Stimulated activated CD4-positive, alpha-beta T cell treated with anti-CD3 and anti-CD28 coated beads, TNF-alpha, amount 100 ng/mL, for 24 hours (primary cell): Measurements from ENCODE around the gene GLB1L3.
"Not testable (repeated sequence)": the region's sequence is repeated elsewhere in the genome, so short reads cannot be mapped to it uniquely, and the experiment has no call there.

ENCODE experiments used
- DNase-seq, 3 experiments: peaks; one replicate each; pipeline ENCODE4 v3.0.0-alpha.2; 2020; ENCODE audit warnings: low read depth in 3 of 3

The GLB1L3 gene

DNA sequence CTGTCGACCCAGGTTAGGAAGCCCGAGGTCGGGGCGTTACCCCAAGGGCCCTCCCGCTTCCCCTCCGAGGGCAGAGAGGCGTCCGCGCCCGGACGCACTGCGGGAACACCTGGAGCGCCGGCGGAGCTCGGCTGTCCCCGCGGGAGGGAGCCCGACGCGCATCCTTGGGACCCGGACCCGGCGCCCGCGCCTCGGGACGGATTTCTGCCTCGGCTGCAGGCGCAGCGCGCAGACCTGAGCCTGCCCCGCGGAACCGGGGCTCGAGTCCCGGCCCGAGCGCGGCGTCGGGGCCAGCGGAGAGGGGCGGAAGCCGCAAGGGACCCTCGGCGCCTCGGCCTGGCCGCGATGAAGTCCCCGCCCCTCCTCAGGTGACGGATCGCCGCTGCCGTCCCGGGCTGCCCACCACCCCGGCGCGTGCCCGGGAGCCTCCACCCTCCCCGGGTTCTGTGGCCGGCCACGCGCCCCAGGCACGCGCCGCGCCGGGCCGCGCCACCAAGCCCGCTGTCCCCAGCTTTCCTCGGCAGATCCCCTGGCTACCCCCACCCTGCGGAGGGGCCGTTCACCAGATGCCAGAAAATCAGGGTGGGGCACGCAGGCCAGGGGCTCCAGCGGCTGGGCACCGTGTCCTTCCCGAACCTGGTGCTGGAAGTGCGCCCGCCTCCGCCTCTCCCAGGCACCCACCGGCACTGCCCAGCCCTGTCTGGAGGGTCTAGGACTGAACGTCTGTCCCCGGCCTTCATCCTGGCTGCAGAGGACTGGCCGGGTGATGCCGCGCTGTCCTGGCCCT lies 410 bp downstream of the GLB1L3 start:
- DNase-seq = no peak

DNA sequence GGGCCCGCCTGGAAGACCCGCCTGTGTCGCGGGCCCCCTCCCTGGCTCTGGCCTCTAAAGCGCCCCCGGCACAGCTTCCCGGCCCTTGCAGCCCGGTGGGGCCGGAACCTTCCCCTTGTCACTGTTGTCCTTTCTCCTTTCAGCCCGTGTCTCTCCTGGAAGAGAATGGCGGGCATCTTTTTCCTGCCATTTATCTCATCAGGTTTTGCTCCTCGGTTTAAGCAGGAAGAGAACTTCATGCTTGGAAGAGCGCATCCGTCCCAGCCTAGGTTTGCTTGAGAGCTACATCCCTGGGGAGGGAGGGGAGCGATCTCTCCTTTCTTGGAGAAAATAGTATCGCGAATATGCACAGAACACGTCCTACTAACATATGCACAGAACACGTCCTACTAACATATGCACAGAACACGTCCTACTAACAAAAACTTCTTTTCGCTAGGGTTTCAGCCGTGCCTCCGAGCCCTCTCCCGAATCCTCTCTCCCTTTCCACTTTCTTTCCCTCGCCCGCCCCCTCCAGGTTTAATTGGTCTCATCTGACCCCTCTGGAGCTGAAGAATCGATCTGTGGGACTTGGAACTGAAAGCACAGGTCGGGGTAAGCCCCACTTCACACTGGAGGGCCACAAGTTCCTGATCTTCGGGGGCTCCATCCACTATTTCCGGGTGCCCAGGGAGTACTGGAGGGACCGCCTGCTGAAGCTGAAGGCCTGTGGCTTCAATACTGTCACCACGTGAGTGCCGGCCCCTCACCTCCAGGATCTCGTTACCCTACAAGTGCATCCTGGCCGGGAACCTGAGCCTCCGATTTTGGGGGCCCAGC lies 1.2 kb downstream of the GLB1L3 start:
- DNase-seq = no peak

DNA sequence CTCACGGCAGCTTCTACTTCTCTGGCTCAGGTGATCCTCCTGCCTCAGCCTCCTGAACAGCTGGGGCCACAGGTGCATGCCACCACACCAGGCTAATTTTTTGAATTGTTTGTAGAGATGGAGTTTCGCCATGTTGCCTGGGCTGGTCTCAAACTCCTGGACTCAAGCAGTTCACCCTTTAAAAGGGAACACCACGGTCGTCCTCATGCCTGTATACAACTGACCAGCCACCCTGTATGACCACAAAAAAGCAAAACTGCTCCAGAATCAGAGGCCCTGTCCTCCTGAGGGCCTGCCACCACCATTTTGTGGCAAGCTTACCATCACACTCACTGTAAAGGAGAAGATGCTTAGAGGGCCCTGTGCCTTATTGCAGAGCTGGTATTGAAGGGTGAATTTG lies 2.2 kb downstream of the GLB1L3 start:
- no peak for DNase-seq

DNA sequence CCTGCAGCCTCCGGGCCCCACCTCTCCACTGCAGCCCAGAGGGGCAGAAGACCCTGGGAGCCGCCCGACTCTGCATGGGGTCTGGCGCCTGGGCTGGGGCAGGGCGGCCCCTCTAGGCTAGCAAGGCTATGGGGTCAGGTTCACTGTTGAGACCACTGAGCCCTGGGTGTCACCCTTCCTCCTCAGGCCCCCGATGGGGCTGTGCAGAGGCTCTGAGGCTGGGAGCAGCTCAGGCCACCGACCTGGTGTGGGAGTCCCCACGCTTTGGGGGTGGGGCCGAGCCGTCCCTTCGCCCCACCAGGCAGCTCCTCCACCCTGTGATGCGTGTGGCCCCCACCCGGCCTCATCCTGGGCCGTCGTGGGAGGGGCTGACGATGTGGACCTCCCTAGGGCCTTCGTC lies 5.5 kb downstream of the GLB1L3 start:
- DNase-seq = not testable (repeated sequence)

DNA sequence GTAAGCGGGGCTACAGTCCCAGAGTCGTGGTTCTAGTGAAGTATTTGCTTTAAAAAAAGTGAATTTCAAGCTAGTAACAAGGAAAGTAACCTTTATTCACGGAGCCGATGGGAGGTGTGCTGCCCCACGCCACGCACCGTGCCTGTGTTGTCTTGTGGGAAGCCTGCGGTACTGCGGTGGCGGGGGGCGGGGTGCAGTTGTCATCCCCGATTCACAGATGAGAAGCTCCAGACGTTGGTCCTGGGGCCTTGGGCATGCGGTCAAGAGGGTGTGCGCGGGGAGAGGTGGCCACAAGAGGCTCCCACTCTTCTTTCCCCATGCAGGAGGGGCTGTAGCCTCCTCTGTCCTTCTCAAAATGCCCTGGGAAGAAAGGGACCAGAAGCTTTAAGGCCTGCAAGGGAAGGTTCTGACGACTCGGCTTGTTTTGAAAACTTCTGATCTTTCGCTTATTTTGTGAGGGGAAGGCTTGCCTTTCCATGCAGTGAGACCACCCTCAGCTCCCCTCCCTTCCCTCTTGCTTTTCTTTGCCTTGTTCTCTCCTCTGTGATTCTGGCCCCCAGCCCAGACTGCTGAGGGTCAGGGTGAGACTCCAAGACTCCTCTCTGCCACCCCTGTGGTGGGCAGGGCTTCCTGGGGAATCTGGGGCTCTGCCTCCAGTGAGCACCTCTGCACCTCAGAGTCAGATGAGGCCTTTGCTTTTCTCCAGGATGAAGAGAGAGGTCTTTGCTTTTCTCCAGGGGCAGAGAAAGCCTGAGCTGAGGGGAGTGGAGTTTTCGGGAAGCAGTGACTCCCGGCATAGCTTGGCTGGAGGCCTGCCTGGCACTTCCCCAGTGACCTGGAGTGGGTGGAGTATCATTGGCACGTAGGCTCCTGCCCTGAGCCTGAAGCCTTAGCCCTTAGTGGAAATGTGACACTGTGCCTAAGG lies 6.2 kb downstream of the GLB1L3 start:
- DNase-seq = no peak

DNA sequence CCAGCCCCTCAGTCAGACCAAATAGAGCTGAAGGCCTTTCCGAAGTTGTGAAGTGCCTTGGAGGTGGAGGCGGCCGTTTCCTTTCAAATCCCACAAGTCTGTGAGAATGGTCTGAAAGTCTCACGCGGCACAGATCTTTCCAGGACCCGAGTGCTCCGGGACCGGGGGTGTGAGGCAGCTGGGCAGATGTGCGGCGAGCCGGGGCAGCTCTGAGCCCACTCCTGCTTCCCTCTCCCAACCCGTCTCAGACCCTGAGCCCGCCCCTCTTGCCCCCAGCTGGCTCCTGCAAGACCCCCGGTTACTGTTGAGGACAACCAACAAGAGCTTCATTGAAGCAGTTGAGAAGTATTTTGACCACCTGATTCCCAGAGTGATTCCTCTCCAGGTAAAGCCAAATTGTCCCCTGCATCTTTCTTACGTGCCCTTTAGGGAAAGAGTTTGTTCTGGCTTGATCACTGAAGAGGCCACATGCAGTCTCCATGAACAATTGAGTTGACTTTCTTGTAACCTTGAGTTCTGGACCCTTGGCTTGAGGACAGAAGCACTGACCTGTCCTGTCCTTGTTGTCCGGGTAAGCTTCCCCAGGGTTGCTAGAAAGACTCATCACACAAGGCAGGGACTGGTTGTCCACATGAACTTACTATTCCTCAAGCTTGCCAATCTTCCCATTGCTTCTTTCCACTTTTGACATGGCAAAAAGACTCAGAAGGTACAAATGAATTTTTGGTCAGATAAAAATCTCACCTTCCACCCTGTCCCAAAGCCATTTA lies 7.5 kb downstream of the GLB1L3 start:
- DNase-seq = no peak

DNA sequence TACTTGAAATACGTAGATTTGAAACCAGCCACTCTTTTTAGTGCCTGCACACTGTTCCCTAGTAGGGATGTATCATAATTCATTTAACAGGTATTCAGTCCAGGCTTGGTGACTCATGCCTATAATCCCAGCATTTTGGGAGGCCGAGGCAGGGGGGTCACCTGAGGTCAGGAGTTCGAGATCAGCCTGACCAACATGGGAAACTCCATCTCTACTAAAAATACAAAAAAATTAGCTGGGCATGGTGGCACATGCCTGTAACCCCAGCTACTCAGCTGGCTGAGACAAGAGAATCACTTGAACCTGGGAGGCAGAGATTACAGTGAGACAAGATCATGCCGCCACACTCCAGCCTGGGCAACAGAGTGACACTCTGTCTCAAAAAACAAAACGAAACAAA lies 8.2 kb downstream of the GLB1L3 start:
- DNase-seq = not testable (repeated sequence)

DNA sequence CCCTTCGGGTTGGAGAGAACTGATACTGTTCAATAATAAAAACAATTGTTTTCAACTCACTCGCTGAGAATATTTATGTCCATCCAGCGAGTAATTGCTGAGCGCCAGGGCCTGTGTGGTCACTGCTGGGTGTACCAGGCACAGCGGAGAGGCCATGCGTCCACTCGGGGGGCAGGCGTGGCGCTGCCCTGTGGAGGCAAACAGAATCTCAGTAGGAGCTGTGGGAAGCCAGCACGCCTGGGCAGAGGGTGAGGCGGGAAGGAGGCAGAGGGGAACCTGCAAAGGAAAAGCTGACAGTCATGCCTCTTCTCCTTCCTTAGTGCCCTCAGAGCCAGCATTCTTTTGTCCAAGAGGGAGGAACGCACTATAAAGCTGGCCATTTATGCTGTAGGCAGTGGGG lies 11.4 kb downstream of the GLB1L3 start:
- no peak for DNase-seq

DNA sequence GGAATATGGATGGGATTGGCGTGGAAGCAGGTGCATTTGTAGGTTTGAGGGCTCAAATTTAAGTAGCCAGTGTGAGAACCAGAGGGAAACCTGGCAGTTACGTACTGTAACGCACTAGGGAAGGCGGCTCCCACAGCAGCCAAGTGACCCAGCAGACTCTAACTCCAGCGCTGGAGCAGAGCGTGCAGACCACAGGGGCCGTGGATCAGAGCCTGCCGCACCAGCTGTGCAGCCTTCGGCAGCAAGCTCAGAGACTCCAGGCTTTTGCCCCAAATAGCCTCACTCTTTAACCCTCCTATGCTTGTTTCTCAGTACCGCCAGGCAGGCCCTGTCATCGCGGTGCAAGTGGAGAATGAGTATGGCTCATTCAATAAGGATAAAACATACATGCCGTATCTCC lies 12.3 kb downstream of the GLB1L3 start:
- no peak for DNase-seq

DNA sequence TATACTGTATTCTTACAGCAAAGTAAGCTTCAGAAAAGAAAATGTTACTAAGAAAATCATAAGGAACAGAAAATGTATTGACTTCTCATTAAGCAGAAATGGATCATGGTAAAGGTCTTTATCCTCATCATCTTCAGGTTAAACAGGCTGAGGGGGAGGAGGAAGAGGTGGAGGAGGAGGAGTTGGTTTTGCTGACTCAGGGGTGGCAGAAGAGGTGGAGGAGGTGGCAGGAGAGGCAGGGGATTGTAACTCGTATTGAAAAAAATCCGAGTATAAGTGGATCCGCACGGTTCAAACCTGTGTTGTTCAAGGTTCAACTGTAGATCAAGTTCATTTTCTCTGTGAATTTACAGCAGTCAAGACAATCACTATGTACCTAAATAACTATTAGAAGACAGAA lies 13.0 kb downstream of the GLB1L3 start:
- DNase-seq = no peak

DNA sequence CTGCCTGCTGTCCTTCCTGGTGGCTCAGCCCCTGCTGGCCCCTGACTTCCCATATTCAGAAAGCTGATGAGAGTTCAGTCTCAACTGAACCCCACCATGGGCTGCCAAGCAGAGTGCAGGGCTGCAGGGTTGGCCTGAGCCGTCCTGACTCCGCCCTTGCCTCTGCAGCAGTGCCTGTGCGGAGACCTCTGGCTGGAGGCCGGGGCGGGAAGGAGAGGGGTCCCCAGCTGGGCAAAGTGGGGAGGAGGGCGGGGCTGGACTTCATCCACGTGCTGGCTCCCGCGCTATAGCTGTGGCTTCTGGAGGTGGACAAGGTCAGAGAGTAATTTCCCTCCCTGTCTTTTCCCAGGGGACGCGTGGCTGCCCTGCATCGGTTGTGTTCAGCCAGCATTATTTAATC lies 13.6 kb downstream of the GLB1L3 start:
- DNase-seq = no peak

DNA sequence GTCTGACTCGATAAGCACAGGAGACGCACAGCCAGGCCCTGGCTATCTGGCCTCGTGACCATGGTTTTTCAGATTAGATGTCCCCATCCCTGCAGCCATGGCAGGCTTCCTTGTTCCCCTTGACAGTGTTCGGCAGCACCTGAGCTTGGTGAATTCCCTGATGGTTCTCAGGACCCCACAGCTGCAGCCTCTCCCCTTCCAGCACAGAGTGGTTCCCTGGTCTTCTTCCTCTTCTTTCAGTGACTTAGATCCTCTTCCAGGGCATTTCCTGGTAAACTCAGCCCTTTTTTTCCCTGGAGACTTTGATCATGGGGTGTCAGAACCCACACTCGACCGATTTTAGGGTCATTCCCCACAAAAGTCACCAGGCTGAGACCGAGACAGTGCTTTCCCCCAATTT lies 14.5 kb downstream of the GLB1L3 start:
- DNase-seq = no peak

DNA sequence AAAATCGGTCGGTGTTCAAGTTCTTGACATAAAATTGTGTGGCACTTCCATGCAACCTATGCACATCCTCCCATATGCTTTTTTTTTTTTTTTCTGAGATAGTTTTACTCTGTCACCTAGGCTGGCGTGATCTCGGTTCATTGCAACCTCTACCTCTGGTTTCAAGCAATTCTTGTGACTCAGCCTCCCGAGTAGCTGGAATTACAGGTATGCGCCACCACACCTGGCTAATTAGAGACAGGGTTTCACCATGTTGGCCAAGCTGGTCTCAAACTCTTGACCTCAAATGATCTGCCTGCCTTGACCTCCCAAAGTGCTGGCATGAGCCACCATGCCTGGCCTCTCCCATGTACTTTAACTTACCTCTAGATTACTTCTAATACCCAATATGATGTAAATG lies 15.0 kb downstream of the GLB1L3 start:
- no peak for DNase-seq

DNA sequence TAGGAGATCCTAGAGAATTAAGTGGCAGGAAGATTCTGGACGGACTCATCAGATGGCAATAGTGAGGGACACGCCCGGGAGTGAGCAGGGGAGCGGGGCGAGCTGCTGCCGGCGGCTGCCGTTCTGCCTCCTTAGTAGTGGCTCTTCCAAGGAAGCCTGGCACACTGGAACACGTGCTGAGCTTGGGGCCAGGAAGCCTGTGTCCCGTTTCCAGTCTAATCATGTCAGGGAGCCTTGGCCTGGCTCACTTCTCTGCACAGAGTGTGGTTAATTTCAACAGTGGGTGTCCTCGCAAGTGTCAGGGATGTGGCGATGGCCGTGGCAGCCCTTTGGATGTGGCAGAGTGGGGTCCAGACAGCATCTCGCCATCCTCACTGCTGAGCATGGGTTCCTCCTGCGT lies 16.5 kb downstream of the GLB1L3 start:
- DNase-seq = no peak

DNA sequence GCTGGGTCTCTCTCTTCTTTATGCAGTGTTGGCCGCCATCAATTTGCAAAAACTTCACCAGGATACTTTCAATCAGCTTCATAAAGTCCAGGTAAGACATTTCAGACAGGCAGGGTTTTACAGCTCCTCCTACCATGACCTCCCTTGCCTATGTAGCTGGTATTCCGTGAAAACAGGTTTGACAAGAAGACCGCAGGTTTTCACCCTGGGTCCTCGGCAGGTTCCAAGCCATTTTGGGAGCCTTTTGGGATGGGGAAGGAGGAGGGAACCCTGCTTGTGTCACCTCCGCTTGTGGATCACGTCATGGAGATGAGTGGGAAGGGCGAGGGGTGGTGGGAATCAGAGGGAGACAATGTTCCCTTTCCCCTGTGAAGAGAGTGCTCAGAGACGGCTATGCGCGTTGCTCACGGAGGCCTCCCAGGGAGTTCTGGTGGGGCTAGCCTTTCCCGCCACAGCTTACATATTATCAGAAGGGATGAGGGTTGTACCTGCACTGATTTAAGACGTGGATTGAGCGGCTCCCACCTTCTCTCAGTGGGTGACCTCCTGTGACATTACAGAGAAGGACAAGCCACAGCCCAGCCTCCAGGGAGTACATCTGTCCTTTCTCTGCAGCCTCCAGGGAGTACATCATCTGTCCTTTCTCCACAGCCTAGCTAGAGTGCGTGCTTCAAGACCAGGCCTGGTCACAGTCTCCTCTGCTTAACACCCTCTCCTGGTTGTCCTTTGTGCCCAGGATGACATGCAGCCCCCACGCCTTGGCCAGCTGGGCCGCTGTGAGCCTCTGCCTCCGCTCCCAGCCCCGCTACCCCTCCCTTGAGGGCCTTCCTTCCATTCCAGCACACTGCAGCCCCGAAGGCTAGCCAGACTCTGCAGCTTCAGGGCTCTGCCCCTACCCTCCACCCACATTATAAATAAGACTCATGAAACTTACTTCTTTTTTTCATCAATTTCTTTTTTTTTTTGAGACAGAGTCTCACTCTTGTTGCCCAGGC lies 17.2 kb downstream of the GLB1L3 start:
- DNase-seq = no peak

DNA sequence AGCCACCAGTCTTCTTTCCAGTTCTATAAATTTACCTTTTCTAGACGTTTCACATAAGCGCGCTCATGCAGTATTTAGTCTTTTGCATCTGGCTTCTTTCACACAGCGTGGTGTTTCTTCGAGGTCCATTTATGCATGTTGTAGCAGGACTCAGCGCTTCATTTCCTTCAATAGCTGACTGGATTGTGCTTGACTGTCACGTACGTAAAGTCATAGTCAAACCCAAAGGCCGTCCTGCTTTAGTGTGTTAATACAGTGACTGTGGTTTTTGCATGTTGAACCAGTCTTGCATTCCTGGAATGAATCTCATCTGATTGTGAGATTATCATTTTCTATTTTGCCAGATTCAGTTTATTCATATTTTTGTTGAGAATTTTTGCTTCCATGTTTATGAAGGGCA lies 18.5 kb downstream of the GLB1L3 start:
- no peak for DNase-seq

DNA sequence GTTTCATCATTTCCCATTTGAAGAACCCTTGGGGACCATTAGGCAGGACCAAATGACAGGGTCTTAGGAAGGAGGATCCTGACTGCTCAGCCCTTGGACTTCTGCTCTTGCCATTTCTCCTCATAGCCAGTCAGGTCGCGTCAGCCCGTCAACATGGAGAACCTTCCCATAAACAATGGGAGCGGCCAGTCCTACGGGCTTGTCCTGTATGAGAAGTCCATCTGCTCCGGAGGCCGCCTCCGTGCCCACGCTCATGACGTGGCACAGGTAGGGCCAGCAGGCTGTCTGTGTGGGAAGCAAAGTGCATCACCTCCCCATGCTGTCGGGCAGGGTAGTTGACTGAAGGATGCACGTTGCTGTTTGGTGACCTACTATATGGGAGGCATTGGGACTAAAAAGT lies 36.0 kb downstream of the GLB1L3 start:
- no peak for DNase-seq

DNA sequence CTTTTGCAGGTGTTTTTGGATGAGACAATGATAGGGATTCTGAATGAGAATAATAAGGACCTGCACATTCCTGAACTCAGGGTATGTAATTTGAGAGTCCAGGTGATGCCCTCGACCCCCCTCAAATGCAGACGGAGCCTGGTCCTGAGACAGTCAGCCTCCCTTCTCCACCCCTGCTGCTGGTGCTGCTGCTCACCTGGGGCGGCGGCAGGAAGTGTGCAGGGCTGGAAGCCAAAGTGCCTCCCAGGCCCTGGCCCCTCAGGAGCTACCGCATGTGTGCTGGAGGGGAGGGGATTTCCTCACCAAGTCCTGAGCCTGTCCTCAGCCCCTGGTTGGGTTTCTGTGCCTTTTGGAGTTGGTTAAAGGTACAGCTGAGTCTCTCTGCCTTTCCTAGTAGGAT lies 36.6 kb downstream of the GLB1L3 start:
- DNase-seq = no peak

DNA sequence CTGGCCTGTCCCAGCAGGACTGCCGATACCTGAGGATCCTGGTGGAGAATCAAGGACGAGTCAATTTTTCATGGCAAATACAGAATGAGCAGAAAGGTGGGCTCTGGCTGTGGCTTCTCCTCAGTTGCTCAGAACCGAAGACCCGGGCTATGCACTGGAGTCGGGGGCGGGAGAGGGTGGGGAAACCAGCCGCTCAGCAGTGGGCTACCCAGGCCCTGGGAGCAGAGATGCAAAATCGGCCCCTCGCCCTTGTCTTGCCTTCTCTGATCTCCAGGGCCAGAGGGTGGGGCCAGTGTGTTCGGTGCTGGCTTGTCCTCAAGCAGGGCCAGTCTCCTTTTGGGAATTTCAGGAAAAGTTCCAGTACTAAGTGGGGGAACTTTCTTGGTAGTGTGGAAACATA lies 37.2 kb downstream of the GLB1L3 start:
- DNase-seq = no peak
